ENCODE data around the gene ARL3. TPM values are rescaled to one million over a fixed set of nuclear protein-coding genes. Genes with fewer than 3 reads are reported as not detected.

Gene ARL3
- total and polyA plus RNA-seq, 2 of the 4 experiments (the other 2 are of a cell fraction) = 5.0 to 14.3 TPM

GRCh38 chr10:102702742-102703141 is 11.5 kb downstream of the ARL3 start:
- Histone ChIP-seq H3K4me2 (ENCODE audit: low read depth, low read length) (no peak overlapping the region), H3K4ac (ENCODE audit: low read depth, low read length) (no peak overlapping the region), H3K9me3 (ENCODE audit: control insufficient read depth, insufficient read depth, low read length) (no peaks in the 10 kb centered on the region), H3K4me3 (ENCODE audit: insufficient read depth, low read depth, low read length) (no peak overlapping the region), H3K79me1 (ENCODE audit: low read depth in 1 of 2, low read length in 2 of 2) (peaks cover 12 to 28% of the 10 kb centered on the region in 2 experiments; a peak in 3 of 4 replicates), H3K18ac (ENCODE audit: low read depth, low read length) (no peak overlapping the region), H4K8ac (ENCODE audit: low read depth in 2 of 2, low read length in 2 of 2) (no peak overlapping the region), H2BK120ac (ENCODE audit: low read depth, low read length) (no peak overlapping the region), H2AK5ac (ENCODE audit: low read depth, low read length) (no peak overlapping the region), H2AFZ (replicated peaks; ENCODE audit: low read length, poor library complexity) (no peak overlapping the region), H4K20me1 (ENCODE audit: insufficient read depth, low read length) (no peaks in the 10 kb centered on the region; the same call in 1 of the 2 replicates), H3K4me1 (ENCODE audit: control insufficient read depth, insufficient read depth, low read length) (peaks cover 9% of the 10 kb centered on the region), H3K27me3 (ENCODE audit: control insufficient read depth, insufficient read depth, low read length) (no peaks in the 10 kb centered on the region), H3K56ac (ENCODE audit: extremely low read depth, insufficient read depth, low read length) (no peak overlapping the region), H3K14ac (replicated peaks; ENCODE audit: low read depth, low read length) (no peak overlapping the region), H3K9me1 (ENCODE audit: insufficient read depth, low read length) (peaks cover 7% of the 10 kb centered on the region), H3K9ac (ENCODE audit: low read depth, low read length) (no peak overlapping the region), H4K91ac (ENCODE audit: insufficient read depth, low read depth, low read length) (no peak overlapping the region), H3K36me3 (ENCODE audit: control insufficient read depth, insufficient read depth, low read length) (peaks cover 6% of the 10 kb centered on the region), H3K27ac (ENCODE audit: insufficient read depth, low read length) (no peak overlapping the region), H2BK20ac (ENCODE audit: low read depth, low read length) (no peak overlapping the region), H4K5ac (ENCODE audit: low read depth, low read length) (no peak overlapping the region), H2AK9ac (replicated peaks; ENCODE audit: low read depth, low read length, poor library complexity) (no peak overlapping the region), H3K23ac (ENCODE audit: low read depth, low read length) (no peak overlapping the region), H2BK15ac (ENCODE audit: low read depth, low read length) (no peak overlapping the region), H2BK5ac (ENCODE audit: low read depth, low read length, poor library complexity, severe bottlenecking) (no peak overlapping the region)
- intact Hi-C loops (cut with micrococcal nuclease) (no loop called here), dilution Hi-C loops (cut with HindIII; ENCODE audit: low sequenced_read_pairs, unreplicated experiment) (no loop called here), in situ Hi-C loops (cut with MboI; ENCODE audit: low sequenced_read_pairs) (no loop called here)
- BruUV-seq (replicated peaks) = no TSS peak
- ChIA-PET CTCF (no interaction called here), POLR2A (ENCODE audit: unreplicated experiment) (no interaction called here)
- DNase-seq (peak; percentile 40), ATAC-seq (ENCODE audit: low read depth) (no peak)
- 56% methylated on average over 2 of the region's 2 CpGs; no CpG with 5 or more reads in 1 of the 2 experiments for WGBS, 2 experiments (ENCODE audit: extremely low coverage in 2 of 2, insufficient read length in 1 of 2)
- TF ChIP-seq CHD1 (IDR thresholded peaks at IDR 0.05; ENCODE audit: low read depth, low read length) (no peak), MAFK (IDR thresholded peaks at IDR 0.05; ENCODE audit: low read depth, low read length) (no peak), CTCF (conservative IDR thresholded peaks at IDR 0.05; ENCODE audit: low read depth, low read length) (no peak), FOS (IDR thresholded peaks at IDR 0.05; ENCODE audit: low read depth, low read length) (no peak), ELK1 (IDR thresholded peaks at IDR 0.05; ENCODE audit: borderline replicate concordance, low read depth, low read length) (no peak), MAZ (IDR thresholded peaks at IDR 0.05; ENCODE audit: borderline replicate concordance, low read depth, low read length) (no peak), SMC3 (IDR thresholded peaks at IDR 0.05; ENCODE audit: low read depth, low read length) (no peak), MXI1 (IDR thresholded peaks at IDR 0.05; ENCODE audit: borderline replicate concordance, low read depth, low read length) (no peak)
- TF ChIP-seq, protein P1, sequence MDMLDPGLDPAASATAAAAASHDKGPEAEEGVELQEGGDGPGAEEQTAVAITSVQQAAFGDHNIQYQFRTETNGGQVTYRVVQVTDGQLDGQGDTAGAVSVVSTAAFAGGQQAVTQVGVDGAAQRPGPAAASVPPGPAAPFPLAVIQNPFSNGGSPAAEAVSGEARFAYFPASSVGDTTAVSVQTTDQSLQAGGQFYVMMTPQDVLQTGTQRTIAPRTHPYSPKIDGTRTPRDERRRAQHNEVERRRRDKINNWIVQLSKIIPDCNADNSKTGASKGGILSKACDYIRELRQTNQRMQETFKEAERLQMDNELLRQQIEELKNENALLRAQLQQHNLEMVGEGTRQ (IDR thresholded peaks at IDR 0.05; ENCODE audit: low read depth, low read length) = no peak

All from IMR-90 (cell line).